ELF-1 (cell line): ENCODE data around the gene CD300LF.

Experiments used
- DNase-seq: peaks from one replicate; pipeline ENCODE4 v3.0.0-alpha.2; 2016; ENCODE audit warnings: low read depth, low spot score

CD300LF gene

DNA sequence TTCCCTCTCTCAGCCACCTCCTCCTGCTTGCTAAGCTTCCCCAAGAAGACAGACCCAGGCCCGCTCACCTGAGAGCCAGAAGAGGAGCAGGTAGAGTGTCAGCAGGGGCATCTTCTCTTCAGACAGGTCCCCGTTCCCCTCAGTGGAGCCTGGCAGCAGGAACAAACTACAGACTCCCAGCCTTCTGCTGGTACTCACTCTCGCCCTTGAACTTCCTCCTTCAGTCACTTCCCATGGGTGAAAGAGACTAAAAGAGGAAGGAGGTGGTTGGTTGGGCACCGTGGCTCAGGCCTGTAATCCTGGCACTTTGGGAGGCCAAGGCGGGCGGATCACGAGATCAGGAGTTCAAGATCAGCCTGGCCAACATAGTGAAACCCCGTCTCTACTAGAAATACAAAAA lies at the start of gene CD300LF:
Gene CD300LF, minus strand, starts transcription at position 168 of the 400 bp plus-strand sequence. Its CDS starts 57 bp downstream, at position 111.
- DNase-seq, result no peak

DNA sequence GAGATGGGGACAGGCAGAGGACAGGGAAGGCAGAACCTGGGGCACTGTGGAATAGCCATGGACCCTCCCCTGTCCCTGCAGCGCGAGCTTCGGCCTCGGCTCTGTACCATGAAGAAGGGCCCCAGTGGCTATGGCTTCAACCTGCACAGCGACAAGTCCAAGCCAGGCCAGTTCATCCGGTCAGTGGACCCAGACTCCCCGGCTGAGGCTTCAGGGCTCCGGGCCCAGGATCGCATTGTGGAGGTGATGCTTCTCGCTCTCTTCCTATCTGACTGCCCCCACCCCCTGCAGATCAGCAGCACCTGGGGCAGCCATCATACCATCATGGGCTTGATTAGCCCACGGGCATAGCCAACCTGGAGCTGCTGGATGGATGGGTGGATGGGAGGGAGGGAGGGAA lies 49.2 kb upstream of the CD300LF start:
- peak; percentile 1 for DNase-seq

DNA sequence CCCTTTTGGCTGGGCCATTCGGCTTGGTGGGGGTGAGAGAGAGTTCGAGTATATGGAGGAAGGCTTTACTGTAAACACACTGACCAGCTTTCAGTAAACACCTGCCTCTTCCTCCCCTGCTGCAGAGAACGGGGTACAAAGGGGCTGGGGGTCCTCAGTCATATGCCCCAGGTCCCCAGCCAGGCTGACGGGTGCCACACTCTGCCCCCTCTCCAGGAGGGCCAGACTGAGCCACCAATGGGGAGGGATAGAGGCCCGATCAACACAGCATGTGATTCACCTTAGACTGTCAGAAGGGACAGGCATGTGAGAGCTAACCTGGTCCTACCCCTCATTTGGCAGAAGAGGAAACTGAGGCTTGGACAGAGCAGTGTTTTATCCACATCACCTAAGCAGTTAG lies 48.7 kb upstream of the CD300LF start:
- no peak for DNase-seq

DNA sequence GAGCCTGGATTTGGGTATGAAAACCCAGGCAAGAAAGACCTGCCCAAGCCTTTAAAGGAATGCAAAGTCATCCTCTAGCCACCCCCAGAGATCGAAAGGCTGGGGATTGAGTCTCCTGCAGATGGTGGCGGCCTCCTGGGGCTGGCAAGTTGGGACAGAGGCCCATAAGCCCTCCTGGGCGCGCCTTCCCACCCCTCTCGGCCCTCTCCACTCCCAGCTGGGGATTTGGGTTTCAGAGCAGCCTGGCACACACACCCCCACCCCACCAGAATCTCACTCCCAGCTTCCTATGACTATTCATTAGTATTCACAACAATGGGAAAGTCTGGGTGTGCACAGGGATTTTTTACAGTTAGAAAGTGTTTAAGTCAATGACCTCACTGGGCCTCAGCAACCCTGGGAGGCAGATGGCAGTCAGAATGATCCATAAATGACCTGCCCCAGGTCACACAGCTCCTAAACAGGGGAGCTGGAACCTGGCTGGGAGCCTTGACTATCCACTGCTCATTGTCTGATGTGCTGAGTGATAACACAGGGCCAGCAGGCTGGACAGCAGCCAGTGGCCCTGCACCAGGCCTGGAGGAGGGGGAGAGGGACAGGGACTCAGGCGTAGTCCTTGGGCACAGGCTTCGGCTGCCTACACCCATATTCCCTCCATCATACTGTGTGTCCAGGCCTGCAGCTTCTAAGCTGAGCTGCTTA lies 47.8 kb upstream of the CD300LF start:
- DNase-seq, result peak; percentile 78

DNA sequence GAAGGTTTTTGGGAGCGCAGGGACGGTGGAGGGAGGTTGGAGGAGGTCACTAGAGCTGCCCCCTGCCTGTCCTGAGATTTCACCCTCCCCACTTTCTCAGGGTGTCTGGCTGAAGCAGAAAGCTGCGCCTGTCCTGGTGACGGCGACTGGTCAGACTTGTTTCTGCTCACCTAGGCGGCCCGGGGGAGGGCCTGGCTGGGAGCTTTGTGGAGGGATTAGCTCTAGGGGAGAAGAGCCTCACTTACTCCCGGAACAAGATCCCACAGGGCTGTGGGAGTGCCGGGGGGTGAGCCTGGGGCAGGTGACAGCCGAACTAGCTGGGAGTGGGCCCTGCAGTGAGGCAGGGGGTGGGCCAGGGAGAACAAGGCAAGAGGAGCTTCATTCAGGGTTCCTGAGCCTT lies 47.2 kb upstream of the CD300LF start:
- DNase-seq, result peak; percentile 92

DNA sequence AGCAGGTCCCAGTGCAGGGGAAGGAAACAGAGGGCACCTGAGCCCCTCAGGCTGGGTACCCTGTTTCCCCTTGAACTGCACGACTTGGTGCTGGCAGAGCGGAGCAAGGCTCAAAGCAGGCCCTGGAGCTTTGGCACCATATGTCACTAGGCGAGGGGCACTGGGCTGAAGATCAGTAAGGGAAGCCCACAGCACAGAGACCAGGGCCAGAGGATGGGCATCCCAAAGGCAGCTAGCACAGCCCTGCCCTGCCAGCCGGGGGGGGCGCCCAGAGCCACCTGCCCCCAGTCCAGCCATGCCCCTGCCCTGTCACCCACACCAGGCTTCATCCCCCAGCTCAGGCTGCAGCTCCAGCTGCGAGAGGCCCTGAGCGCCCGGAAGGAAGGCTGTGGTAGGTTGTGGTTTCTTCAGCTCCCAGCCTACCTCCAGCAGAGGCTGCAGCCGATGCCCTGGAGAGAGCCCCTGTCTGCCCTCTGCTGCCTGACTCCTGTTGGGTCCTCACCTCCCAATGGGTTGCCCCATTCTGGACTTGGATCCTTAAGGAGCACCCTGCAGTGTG lies 46.6 kb upstream of the CD300LF start:
- DNase-seq, result no peak

DNA sequence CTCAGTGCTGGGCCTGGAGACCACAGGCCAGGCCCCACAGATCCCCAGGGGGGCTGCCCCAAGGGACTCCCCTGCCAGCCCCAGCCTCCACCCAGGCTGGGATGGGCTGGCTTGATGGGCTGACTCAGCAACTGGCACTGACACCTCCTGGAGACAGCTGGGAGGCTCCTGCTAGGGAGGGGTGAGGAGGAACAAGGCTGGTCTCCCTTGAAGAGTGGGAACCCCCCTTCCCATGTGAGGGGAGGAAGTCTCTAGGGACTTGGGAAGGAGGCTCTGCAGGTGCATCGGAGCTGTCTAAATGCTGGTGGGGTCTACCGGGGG lies 46.1 kb upstream of the CD300LF start:
- no peak for DNase-seq

DNA sequence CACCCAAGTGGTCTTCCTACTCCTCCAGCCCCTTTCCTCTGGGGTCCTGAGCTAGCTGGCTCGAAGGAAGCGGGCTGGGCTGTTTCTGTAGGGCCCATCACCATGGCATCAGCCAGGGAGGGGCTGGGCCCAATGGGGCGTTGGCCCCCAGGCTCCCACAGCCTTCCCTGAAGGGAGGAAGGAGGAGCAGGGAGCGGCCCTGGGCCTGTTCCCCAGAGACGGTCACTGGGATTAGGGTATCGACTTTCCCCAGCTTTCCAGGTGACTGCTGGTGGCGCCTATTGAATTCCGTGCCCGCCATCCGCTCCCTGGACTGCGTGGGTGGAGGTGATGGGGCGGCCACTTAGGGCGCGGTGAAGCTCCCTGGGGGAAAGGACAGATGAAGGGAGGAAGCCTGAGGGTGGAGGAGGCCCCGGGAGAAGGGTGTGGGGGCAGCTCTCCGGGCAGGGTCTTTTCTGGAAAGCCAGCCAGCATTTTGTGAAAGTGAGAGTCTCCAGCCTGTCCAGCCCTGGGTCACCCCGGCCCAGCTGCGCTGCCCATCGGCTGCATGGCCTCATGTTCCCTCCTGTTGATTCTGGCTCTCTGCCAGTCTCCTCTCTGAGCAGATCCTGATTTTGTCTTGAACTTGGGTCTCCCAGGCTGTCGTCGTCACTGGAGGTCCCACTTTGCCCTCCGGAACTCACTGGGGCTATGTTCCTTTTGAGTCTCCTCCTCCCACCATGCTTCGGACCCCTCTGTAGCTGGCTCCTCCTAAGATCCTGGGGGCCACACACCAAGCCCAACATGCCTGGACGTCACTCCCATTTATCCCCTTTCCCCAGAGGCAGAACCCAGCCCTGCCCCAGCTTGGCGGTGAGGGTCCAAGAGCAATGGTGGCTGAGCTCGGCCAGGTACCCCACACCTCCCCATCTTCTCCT lies 45.5 kb upstream of the CD300LF start:
- DNase-seq, result no peak

DNA sequence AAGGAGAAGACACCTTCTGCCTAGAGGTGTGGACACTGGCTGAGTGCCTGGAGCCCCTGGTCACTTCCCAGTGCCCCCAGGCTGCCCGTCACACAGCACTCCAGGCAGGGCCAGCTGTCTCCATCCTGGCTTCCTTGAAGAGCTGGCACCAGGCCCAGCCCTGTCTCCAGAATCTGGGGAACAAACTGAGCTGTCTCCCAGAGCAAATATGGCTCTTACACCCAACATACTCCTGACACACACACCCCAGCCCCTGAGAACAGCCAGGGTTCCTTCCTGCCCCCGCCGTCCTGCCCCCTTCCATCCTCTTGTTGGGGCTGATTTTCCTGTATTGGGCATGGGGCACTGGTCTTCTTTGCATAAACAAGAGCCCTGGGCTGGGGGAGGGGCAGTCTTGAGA lies 44.8 kb upstream of the CD300LF start:
- no peak for DNase-seq

DNA sequence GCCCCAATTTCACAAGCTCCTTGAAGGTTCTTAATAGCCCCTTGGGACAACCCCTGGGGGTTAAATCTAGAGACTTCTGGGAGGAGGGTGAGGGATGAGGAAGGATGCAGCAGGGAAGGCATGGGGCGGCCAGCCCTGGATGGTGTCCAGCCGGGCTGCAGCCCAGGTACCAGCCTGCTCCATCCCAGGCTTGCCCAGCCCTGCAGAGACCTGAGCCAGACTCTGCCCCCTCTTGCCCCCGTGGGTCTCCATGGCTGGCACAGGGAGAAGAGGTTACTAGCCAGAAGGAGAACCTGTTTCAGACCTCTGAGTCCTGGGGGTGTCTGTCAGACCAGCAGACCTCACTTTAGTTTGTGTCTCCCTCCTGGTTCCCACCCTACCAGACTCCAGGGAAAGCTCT lies 44.2 kb upstream of the CD300LF start:
- no peak for DNase-seq

DNA sequence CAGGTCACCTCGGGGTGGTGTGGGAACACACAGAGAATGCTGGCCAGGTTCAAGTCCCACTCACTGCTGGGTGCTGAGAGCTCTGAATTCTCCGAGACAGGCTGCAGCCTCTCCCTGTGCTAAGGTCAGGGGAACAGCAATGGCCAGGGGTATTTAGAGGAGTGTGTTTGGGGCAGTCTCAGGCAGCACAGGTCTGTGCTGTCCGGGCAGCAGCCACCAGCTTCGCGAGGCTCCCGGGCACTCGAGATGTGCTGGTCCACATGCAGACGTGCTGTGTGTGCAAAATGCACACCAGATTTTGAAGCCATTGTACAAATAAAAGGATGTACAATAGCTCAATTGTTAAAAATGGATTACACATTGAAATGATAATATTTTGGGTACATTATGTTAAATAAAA lies 42.8 kb upstream of the CD300LF start:
- peak; percentile 1 for DNase-seq

DNA sequence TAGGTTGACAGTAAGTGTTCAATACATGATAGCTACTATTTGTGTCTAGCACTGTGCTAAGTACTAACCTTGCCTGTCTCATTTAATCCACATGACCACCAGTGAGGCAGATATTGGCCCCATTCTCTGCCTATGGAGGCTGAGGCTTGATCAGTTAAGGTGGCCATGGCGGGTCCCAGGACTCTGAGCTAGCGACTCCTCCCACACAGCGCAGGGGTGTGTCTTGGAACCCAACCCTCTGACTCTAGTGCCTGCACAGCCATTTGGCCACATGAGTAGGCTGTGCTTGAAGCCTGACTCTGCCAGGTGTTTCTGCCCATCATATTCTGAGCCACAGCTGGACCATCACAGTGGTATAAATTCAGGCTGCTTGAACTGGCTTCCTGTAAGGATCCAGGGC lies 42.1 kb upstream of the CD300LF start:
- peak; percentile 4 for DNase-seq

DNA sequence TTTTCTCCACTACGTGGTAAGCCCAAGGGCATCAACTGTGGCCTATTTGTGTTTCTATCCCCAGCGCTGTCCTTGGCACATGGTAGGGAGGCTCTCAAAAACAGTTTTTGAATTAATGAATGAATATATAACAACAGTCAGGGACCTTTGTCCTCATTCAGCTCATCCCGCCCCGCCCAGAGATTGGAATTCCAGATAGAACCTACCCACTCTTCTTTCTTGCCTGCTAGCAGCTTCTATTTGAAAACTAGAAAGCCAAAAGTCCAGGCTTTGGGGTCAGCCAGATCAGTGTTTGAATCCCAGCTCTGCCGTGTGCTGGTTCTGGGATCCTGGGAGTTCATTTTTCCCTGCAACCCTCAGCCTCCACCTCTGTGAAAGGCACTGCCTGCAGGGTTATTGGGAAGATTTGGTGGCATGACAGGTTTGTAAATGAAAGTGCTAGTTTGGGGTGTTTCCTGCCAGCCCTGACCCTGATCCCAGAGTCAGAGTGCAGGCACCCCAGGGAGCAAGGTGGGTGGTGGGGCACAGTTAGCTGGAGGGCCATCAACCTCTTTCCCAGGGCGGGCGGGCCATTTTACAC lies 40.2 kb upstream of the CD300LF start:
- DNase-seq, result peak; percentile 31

DNA sequence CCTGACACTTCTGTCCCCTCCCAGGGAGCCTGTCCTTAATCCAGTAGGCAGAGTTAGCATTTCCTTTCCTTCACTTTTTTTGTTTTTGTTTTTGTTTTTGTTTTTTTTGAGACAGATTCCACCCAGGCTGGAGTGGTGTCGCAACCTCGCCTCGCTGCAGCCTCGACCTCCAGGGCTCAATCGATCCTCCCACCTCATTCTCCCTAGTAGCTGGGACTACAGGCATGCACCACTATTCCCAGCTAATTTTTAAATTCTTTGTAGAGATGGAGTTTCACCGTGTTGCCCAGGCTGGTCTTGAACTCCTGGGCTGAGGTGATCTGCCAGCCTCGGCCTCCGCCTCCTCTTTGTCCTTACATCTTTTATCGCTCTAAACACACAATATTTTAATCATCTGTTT lies 39.7 kb upstream of the CD300LF start:
- DNase-seq, result peak; percentile 6

DNA sequence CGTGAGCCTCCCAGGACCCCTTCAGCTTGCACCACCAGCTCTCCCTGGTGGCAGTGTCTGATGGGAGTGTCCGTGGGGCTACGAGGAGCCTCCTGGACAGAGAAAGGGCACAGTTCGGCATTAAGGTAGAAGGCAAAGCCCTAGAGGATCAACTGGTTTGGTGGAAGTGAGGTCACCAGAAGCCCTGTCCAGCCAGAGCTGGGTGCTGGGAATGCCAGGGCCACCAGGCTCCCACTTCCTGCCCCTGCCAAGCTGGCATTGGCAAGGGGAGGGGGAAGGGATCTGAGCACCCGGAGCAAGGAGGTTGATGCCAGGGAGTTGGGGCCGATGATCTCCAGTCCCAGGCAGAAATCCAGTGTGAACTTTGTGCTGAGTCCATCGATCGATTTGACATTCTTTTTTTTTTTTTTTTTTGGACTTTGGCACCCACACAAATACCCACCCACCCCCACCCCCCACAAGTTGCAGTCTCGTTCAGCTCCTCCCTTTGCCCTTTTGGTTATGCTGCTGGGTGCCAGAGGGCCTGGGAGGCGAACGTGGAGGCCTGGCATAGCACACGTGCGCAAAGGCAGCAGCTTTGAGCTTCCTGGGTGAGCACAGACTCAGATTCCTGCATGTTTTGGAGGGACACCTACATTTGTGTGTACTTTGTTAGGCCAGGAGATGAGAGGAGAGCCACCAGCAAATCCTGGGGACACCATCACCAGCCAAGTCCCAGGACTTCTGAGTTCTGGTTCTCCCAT lies 37.8 kb upstream of the CD300LF start:
- peak; percentile 30 for DNase-seq

DNA sequence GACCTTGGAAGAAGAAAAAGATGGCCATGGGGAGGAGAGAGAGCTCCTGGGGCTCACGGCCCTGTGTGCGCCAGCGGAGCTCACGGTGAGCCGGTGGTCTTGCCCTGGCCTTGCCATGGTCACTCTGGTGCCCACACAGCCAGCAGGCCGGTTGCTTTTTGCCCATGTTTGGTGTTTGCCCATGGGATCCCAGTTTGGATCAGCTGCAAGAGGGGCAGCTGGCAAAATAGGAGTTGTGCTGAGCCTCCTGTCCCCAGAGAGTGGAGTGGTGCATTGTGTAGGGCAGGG lies 37.3 kb upstream of the CD300LF start:
- DNase-seq, result no peak

DNA sequence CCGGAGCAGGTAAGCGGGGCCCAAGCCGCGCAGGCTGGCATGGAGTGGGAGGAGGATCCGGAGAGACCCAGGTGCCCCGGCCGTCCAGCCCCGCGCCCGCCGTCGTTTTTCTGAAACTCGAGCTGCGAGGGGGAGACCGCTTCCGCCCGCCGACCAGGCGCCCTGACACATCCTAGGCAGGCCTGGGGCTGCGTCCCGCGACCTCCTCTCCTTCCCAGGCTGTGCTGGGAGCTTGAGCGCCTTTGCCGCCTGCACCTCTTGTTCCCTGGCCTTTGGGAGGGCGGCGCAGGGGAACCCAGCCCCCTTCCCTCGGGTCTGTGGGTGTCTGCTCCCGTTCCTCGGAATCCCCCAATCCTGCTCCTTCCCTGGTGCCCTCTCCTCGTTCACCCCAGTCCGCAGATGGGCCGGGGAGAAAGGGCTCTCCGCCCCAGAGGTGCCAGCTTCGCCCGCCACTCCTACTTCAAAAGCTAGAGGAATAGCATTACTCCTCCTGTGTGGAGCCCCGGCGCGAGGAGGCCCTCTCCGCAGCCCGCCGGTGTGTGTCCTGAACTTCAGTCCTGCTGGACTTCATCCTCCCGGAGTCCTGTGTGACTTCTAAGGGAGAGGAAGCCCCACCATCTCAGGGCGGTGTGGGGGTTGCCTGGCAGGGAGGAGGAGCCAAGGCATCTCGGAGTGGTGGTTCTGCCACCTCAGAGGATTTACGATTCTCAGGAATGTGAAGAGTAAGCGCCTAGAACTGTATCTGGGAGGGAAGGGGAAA lies 36.7 kb upstream of the CD300LF start:
- peak; percentile 57 for DNase-seq

DNA sequence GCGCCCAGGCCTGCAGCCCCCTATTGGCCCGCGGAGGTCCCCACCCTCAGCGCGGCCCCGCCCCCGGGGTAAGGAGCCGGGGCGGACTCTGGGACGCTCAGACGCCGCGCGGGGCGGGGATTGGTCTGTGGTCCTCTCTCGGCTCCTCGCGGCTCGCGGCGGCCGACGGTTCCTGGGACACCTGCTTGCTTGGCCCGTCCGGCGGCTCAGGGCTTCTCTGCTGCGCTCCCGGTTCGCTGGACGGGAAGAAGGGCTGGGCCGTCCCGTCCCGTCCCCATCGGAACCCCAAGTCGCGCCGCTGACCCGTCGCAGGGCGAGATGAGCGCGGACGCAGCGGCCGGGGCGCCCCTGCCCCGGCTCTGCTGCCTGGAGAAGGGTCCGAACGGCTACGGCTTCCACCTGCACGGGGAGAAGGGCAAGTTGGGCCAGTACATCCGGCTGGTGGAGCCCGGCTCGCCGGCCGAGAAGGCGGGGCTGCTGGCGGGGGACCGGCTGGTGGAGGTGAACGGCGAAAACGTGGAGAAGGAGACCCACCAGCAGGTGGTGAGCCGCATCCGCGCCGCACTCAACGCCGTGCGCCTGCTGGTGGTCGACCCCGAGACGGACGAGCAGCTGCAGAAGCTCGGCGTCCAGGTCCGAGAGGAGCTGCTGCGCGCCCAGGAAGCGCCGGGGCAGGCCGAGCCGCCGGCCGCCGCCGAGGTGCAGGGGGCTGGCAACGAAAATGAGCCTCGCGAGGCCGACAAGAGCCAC lies 36.0 kb upstream of the CD300LF start, which contains the start of gene NHERF1:
Gene NHERF1, plus strand, starts transcription at position 100 of the 750 bp plus-strand sequence. Its CDS starts 219 bp downstream, at position 319.
- peak; percentile 94 for DNase-seq

DNA sequence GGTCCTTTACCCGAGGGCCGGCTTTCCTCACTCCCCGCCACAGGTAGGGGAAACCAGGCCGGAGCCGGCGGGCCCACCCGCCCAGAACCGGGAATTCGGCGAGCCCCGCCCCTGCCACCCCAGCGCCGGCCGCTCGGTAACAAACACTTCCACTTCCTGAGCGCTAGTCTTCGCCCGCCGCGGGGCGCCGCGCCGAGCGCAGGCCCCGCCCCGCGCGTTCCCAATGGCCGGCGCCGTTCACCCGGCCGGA lies 35.5 kb upstream of the CD300LF start:
- no peak for DNase-seq

DNA sequence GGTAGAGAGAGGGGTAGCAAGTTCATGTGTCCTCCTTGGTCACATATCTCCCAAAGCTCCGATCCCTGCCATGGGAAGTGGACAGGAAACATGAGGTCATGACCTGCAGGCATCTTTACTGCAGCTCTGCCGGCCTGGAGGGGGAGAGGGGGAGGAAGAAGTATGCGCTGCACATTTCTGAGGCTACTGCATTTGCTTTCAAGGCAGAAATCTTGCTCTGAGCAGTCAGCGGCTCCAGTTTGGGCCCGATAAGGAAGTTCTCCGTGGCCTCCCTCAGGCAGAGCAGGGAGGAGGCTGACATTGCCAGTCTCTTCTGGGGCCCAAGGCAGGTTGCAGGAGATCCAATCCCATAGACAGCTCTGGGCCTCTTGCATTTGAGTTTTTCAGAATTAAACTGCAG lies 34.2 kb upstream of the CD300LF start:
- DNase-seq, result peak; percentile 86

DNA sequence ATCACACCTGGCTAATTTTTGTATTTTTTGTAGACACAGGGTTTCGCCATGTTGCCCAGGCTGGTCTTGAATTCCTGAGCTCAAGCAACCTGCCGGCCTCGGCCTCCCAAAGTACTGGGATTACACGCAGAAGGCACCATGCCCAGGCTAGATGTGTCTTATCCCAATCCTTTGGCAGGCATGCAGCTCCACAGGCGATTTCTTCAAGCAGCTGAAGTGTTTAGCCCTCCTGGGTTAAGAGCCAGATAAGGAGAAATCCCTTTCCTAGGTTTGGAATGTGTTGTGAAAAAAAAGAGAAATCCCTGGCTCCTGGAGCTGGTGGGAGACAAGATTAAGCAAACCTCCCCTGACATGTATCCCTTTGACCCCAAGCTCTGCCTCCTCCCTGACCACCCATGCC lies 33.7 kb upstream of the CD300LF start:
- peak; percentile 79 for DNase-seq
